DOHH2 (cell line): Measurements from ENCODE around the gene TTK.

Source experiments
- H3F3A ChIP-seq: fragments of 200-600 bp; sonication (generic), shearing (Covaris generic); 2 replicates; pipeline ENCODE4 v1.6.0; 2016; ENCODE audit warnings: antibody characterized with exemption, mild to moderate bottlenecking; ENCODE audit not compliant: control insufficient read depth, insufficient read depth
- H3K27ac ChIP-seq: fragments of 200-600 bp; sonication (generic); 2 replicates; pipeline ENCODE4 v1.5.1; 2014; ENCODE audit warnings: low read depth, mild to moderate bottlenecking, low read length, moderate library complexity
- H3K27me3 ChIP-seq: fragments of 200-600 bp; sonication (generic); 2 replicates; pipeline ENCODE4 v1.6.1; 2014; ENCODE audit warnings: mild to moderate bottlenecking, low read length, mixed read lengths; ENCODE audit not compliant: control insufficient read depth
- H3K36me3 ChIP-seq: fragments of 200-600 bp; sonication (generic); 2 replicates; pipeline ENCODE4 v1.6.1; 2014; ENCODE audit warnings: mild to moderate bottlenecking, low read length, moderate library complexity, mixed read lengths; ENCODE audit not compliant: control insufficient read depth
- H3K4me1 ChIP-seq: fragments of 200-600 bp; sonication (generic); 2 replicates; pipeline ENCODE4 v1.6.1; 2014; ENCODE audit warnings: mild to moderate bottlenecking, low read length, mixed read lengths; ENCODE audit not compliant: control insufficient read depth
- H3K4me2 ChIP-seq: fragments of 200-600 bp; sonication (generic); 2 replicates; pipeline ENCODE4 v1.6.0; 2014; ENCODE audit warnings: mild to moderate bottlenecking, low read length, moderate library complexity
- H3K4me3 ChIP-seq: fragments of 200-600 bp; sonication (generic); 2 replicates; pipeline ENCODE4 v1.5.1; 2014; ENCODE audit warnings: mild to moderate bottlenecking, low read length, mixed read lengths
- H3K79me2 ChIP-seq: fragments of 200-600 bp; sonication (generic); 2 replicates; pipeline ENCODE4 v1.6.1; 2014; ENCODE audit warnings: mild to moderate bottlenecking, low read length, mixed read lengths; ENCODE audit not compliant: control insufficient read depth
- H3K9me2 ChIP-seq: fragments of 200-600 bp; sonication (generic); replicated peaks from 2 replicates; pipeline ENCODE4 v1.6.1; 2014; ENCODE audit warnings: mild to moderate bottlenecking, low read length, mixed read lengths; ENCODE audit not compliant: control insufficient read depth
- H3K9me3 ChIP-seq: fragments of 200-600 bp; sonication (generic); 2 replicates; pipeline ENCODE4 v1.6.1; 2014; ENCODE audit warnings: antibody characterized with exemption, low read length, mixed read lengths; ENCODE audit not compliant: control insufficient read depth, insufficient read depth
- H4K20me1 ChIP-seq: fragments of 200-600 bp; sonication (generic); 2 replicates; pipeline ENCODE4 v1.6.0; 2014; ENCODE audit warnings: low read depth, mild to moderate bottlenecking, antibody characterized with exemption, low read length, moderate library complexity; ENCODE audit not compliant: control insufficient read depth, insufficient read depth
- CTCF ChIP-seq: fragments of 200-600 bp; sonication (generic); IDR thresholded peaks from one replicate; pipeline ENCODE4 v1.5.1; 2014; ENCODE audit warnings: antibody characterized with exemption, mild to moderate bottlenecking, low read depth, low read length; ENCODE audit not compliant: poor library complexity, severe bottlenecking
- EZH2phosphoT487 ChIP-seq: fragments of 200-600 bp; sonication (generic); IDR thresholded peaks from 2 replicates; pipeline ENCODE4 v1.6.1; 2017; ENCODE audit warnings: borderline replicate concordance, mild to moderate bottlenecking, antibody characterized with exemption, low read length, moderate library complexity, mixed read lengths

The TTK gene

GRCh38 chr6:80015839-80016435, 11.5 kb downstream of the TTK start:
- Histone ChIP-seq H3K36me3 (peaks cover 81% of the 10 kb centered on the region), H3K4me3 (no peak overlapping the region), H3K27me3 (no peaks in the 10 kb centered on the region), H3K79me2 (no peaks in the 10 kb centered on the region), H3K4me1 (peaks cover 6% of the 10 kb centered on the region), H3K9me2 (no peaks in the 10 kb centered on the region), H3K27ac (no peak overlapping the region), H3K4me2 (no peak overlapping the region), H3K9me3 (no peaks in the 10 kb centered on the region), H3F3A (no peaks in the 10 kb centered on the region), H4K20me1 (no peaks in the 10 kb centered on the region)
- no peak for TF ChIP-seq EZH2phosphoT487
- no peak for TF ChIP-seq CTCF

GRCh38 chr6:80020381-80021120, 16.1 kb downstream of the TTK start:
- Histone ChIP-seq H3K36me3 (peaks cover 77% of the 10 kb centered on the region), H3K79me2 (no peaks in the 10 kb centered on the region), H3K4me2 (no peak overlapping the region)

GRCh38 chr6:80021131-80021530, 16.7 kb downstream of the TTK start:
- Histone ChIP-seq H3K4me3 (no peak overlapping the region), H3K27ac (no peak overlapping the region), H3F3A (no peaks in the 10 kb centered on the region), H3K4me2 (no peak overlapping the region), H4K20me1 (no peaks in the 10 kb centered on the region), H3K36me3 (peaks cover 75% of the 10 kb centered on the region), H3K27me3 (no peaks in the 10 kb centered on the region), H3K4me1 (peaks cover 2% of the 10 kb centered on the region), H3K79me2 (no peaks in the 10 kb centered on the region), H3K9me2 (no peaks in the 10 kb centered on the region), H3K9me3 (no peaks in the 10 kb centered on the region)
- TF ChIP-seq CTCF (no peak), EZH2phosphoT487 (no peak)

More at GRCh38 chr6:80020381-80021120, 16.1 kb downstream of the TTK start:
- Histone ChIP-seq H3F3A (no peaks in the 10 kb centered on the region), H4K20me1 (no peaks in the 10 kb centered on the region), H3K27ac (no peak overlapping the region), H3K9me2 (no peaks in the 10 kb centered on the region), H3K4me3 (no peak overlapping the region), H3K27me3 (no peaks in the 10 kb centered on the region), H3K9me3 (no peaks in the 10 kb centered on the region), H3K4me1 (peaks cover 6% of the 10 kb centered on the region)
- no peak for TF ChIP-seq CTCF
- TF ChIP-seq EZH2phosphoT487 = no peak
